Glomerular visceral epithelial cell (primary cell): ENCODE data around the gene PASK.

ENCODE experiments used
- DNase-seq: peaks from one replicate; pipeline ENCODE4 v3.0.0-alpha.2; 2016; ENCODE audit errors: extremely low spot score

Gene PASK

DNA sequence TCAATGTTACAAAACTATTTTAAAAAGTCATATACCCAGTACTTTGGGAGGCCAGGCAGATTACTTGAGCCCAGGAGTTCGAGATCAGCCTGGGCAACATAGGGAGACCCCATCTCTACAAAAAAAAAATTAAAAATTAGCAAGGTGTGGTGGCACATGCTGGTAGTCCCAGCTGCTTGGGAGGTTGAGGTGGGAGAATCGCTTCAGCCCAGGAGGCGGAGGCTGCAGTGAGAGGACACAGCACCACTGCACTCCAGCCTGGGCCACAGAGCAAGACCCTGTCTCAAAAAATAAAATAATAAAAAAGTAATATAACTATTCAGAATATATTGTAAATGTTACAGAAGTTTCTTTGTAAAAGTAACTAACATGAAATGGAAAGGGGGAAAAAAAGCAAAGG lies 1.9 kb downstream of the PASK start:
- no peak for DNase-seq

GRCh38 chr2:241146286-241146685 lies 3.0 kb downstream of the PASK start:
- no peak for DNase-seq

DNA sequence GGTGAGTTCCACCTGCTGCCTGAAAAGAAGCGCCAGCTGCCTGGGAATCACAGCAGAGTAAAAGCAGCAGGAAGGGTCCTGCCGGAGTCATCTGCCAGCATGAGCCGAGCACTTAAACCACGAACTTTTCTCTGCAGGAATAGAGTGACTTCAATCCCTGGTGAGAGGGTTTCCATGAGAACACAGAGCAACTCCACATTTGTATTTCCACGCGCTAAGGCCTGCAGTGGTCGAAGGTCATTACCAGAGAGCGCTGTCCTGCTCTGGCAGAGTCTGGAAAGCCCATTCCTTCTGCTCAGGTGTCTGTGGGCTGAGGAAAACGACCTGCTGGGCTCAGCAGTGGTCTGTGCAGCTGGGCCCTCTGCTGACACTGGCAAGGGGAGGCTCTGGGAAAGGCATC lies 6.7 kb downstream of the PASK start:
- DNase-seq, result no peak

GRCh38 chr2:241142063-241142462 lies 7.2 kb downstream of the PASK start:
- DNase-seq, result no peak

DNA sequence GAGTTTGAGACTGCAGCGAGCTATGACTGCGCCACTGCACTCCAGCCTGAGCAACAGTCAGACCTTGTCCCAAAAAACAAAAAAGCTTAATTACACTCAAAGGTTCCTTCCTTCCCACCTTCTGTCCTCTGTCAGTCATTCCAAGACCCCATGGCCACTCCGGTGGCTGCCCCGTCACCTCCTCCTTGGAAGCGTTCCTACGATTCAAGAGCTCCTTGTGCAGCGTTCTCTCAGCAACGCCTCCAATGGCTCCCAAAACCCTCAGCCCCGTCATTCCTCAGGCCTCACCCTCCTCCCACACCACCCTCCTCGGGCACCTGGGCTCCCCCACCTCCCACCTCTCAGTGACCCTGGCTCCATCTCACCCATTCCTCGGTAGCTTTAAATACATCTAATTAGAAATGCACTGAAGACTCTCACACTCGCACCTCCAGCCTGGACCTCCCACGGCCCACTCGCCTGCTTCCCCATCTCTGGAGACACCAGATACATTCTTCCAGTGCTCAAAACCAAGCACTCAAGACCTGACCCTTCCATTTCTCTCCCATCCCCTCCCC lies 8.0 kb downstream of the PASK start:
- no peak for DNase-seq

DNA sequence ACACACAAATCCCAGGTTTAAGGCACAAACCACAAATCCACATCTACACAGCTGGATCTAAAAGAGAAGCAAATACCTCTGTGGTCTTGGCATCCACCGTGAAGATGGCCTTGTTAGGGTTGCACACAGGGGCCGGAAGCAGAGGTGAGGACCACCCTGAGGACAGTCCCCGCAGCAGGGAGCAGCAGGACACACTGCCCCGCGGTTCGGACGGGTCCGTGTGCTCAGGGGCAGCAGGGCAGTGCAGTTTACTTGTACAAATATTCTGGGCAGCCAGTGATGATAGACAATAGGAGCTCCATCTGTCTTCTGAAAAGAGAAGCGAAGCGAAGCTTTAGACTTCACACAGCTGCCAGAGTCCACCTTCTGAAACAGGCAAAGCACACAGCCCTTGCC lies 8.8 kb downstream of the PASK start:
- DNase-seq, result no peak

GRCh38 chr2:241139531-241140444 lies 9.5 kb downstream of the PASK start:
- DNase-seq, result no peak

DNA sequence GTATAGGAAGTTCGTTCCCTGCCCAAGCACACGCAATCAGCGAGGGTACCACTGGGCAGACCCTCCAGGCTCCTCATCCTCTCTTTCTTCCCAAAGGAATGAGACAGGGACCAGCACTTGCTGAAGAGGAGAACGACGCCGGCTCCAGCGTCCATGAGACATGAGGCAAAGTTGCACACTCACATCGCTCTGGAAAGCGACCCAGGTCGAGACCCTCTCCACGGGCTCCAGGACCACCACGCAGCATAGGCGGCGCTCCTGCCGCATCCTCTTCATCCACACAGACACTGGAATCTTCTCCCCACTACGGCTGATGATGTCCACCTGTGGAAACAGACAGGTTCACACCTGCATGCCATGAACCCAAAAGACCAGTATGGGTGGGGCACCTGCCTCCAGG lies 10.8 kb downstream of the PASK start:
- DNase-seq, result no peak

DNA sequence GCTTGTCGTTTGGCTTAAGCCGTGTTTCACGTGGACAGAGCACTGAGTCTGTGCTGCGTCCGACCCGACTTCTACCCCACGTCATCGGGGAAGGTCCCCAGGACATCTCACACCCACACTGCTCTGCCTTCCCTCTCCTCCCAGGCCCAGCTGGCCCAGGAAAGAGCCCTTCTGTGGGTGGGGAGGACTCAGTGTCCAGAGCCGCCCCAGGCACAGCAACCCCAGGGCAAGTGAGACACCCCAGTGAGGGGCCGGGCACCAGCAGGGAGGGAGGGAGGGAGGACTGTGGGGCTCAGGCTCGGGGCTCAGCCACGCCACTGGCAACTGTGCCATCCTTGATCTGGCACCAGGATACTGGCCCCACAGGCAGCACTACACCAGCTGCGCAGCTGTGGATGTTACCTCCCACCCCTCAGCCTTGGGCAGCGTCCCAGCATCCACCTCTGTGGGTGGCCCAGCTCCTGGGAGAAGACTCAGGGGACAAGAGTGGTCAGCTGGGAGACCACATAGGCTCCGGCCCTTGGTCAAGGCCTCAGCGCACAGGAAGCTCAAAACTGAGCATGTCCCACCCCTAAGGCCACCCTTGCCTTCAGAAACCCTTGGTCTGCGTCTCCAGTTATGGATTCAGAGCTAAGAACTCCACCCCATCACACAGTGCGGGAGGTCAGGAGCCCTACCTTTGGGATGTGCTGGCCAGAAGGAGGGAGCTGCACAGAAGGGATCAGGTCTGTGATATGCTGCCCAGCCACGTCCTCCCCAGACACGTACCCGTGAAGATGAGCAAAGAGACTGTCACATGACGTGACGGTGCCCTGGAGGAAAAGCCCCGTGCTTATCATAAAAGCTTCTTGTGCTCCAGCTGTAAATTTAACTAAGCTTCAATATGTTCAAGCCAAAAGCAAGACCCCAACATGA lies 11.7 kb downstream of the PASK start:
- DNase-seq, result no peak

GRCh38 chr2:241136661-241137260 lies 12.5 kb downstream of the PASK start:
- no peak for DNase-seq

GRCh38 chr2:241136191-241136590 lies 13.1 kb downstream of the PASK start:
- no peak for DNase-seq

GRCh38 chr2:241135737-241136136 lies 13.5 kb downstream of the PASK start:
- no peak for DNase-seq

DNA sequence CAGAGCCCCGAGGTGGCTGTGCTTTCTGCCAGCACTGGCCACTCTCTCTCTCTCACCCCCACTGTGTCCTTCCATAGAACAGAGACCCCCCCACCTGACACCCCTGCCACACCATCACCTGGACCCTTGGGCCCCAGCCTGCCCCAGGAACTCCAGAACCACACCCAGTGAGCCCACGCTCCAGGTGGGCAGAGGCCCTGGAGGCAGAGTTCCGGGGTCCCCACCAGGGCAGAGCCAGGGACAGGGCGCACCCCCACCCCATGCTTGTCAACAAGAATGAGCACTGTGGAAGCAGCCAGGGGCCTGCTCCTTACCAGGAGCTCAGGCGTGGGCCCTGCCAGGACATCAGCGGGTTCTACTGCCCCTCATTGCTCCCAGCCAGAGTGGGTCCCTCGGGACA lies 14.6 kb downstream of the PASK start:
- no peak for DNase-seq

- no peak for DNase-seq
Observed at GRCh38 chr2:241133436-241133820, 15.8 kb downstream of the PASK start.

DNA sequence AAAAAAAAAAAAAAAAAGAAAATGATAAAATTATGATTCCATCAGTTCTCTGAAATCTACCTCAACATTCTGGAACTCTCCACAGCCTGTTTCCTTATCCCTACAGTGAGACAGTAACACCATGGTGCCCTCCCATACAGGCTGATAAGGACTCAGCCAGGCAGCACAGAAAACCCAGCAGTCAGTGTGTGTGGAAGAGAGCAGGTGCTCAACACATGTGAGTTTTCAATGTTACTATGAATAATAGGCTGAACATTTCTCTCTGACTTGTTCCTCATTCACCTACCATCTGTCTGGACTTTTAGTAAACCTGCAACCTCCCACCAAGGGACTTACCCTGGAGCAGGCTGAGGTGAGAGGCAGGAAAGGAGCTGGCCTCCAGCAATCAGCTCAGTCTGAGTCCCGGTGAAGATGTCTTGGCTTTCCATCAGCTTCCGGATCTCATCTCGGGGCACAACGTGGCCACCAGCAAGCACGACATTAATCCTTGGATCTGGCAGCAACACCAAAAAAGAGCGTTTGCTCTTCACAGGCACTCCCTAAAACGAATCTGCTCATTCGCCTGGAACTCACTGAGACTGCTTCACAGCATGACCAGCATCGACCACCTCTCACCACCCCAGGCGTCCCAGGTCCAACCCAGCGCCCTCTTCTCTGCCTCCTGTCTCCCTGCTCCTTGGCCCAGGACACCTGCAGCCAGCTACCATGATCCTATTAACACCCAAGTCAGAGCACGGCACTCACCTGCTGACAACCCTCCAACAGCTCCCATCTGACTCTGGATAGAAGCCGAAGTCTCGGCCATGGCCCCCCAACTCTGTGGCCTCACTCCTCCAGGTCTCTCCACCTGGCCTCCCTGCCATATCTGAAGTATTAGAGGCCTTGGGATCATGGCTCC lies 16.5 kb downstream of the PASK start:
- no peak for DNase-seq

GRCh38 chr2:241131531-241131930 lies 17.7 kb downstream of the PASK start:
- no peak for DNase-seq

- no peak for DNase-seq
Observed at GRCh38 chr2:241130316-241130715, 19.0 kb downstream of the PASK start.

DNA sequence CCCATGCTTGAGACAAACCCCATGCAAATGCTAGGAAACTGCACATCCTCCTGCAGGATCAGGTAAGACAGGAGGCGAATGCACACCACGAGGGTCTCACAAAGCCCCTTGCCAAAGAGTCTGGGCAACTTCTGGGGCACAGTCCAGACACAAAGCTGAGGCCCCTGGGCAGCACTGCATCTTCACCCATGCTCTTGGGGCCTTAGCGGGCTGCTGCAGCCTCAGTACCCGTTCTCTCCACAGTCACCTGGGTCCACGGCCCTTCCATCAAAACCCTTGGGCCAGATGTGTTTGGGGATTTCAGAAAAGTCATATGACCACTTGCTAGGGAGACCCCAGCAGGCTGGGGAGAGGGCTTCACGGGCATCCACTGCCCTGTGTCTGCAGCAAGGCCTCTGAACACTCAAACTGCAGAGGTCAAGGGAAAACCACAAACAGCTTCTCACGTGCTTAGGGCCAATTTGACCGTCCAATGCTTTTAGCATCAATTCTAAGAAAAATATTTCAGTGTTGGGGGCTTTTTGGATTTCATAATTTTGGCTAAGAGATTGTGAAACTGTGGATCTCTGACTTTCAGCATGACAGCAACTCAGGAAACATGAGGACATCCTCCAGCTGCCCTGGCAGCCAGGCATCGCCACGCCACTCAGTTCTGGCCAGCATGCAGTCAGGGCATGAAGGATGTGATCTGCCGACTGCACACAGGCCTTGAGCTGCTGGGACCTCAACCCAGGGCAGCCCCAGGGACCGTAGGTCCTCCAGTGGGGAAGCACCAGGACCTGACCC lies 20.0 kb downstream of the PASK start:
- no peak for DNase-seq

- no peak for DNase-seq
Observed at GRCh38 chr2:241128266-241128665, 21.0 kb downstream of the PASK start.

DNA sequence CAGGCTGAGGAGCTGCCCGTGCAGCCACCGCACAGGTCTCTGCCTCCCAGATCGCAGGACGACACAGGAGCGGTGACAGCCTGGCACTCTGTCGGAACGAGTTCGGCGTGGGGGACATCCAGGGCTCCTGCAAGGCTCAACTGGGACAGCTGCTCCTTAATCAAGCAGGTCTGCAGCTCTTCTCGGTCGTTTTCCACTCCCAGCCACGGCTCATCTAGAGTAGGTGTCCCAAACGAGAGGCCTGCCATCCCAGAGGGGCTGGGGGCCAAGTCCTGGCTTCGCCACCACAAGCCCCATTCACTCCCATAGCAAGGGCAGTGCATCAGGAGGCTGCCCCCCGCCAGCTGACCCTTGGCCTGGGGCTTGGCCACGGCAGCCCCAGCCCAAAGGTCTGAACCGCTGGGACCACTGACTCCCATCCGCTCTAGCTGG lies 22.5 kb downstream of the PASK start:
- no peak for DNase-seq
